Measurements from ENCODE around the gene SPECC1.
"Not testable (repeated sequence)": the region's sequence is repeated elsewhere in the genome, so short reads cannot be mapped to it uniquely, and the experiment has no call there.

Gene SPECC1

DNA sequence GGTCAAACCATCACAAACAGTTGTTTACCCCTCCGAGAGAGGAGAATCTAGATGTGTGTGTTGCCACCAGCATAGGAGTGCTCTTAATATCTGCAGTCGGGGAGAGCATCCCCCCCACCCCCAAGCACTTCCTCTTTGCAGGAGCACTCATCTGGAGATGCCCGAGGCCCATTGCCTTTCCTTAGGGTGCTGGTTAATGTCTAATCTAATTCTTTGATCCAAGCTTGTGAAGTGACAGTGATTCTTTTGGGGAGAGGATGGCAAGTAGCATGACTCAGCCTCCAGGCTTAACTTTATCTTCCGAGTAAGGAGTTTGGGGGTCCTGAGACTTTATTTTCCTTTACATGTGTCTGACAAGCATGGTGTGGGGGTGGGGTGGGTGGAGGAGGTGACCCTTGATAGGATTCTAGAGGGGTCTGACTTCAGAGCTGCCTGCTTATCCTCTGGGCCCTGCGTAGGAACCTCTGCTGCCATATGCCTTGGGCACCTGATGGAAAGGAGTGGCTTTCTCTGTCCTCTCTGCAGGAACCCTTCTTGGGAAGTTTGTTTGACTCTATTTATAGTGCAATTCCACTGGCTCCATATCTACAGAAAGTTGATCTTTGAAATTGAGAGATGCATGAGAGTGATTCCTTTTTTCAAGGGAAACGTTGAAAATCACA lies 207.1 kb downstream of the SPECC1 start:
- DNase-seq, result no peak

GRCh38 chr17:20216853-20217252 lies 207.7 kb downstream of the SPECC1 start:
- no peak for DNase-seq

DNA sequence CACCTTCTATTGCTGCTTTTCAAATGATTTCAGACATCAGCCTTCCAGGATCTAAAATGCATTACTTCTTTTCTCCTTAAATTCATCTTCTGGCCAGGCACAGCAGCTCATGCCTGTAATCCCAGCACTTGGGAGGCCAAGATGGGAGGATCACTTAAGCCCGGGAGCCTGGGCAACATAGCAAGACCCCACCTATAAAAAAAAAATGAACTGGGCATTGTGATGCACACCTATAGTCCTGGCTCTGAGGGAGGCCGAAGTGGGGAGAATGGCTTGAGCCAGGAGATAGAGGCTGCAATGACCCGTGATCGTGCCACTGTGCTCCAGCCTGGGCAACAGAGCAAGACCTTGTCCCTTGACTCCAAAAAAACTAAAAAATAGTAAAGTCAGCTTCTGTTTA lies 208.5 kb downstream of the SPECC1 start:
- no peak for DNase-seq

- DNase-seq, result no peak
Measured at GRCh38 chr17:20218272-20218671, 209.1 kb downstream of the SPECC1 start.

GRCh38 chr17:20223808-20224328 lies 214.7 kb downstream of the SPECC1 start:
- no peak for DNase-seq

DNA sequence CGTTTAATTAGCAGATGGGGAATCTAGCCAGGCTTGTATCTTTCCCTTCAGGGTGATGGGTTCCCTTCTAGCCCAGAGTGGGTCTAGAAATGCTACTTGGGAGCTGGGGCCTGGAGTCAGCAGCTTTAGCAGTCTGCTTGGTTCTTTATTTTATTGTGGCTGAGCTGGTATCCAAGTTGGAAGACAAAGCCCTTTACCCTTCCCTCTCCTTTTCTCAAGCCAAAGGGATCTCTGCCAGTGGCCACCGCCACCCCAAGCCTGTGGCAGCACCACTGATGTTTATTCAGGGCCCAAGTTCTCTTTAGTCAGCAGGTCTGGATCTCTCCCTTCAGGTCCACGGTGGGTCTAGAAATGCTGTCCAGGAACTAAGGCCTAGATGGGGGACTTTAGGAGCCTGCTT lies 215.2 kb downstream of the SPECC1 start:
- DNase-seq, result no peak

- no peak for DNase-seq
Measured at GRCh38 chr17:20225162-20226115, 216.3 kb downstream of the SPECC1 start.

DNA sequence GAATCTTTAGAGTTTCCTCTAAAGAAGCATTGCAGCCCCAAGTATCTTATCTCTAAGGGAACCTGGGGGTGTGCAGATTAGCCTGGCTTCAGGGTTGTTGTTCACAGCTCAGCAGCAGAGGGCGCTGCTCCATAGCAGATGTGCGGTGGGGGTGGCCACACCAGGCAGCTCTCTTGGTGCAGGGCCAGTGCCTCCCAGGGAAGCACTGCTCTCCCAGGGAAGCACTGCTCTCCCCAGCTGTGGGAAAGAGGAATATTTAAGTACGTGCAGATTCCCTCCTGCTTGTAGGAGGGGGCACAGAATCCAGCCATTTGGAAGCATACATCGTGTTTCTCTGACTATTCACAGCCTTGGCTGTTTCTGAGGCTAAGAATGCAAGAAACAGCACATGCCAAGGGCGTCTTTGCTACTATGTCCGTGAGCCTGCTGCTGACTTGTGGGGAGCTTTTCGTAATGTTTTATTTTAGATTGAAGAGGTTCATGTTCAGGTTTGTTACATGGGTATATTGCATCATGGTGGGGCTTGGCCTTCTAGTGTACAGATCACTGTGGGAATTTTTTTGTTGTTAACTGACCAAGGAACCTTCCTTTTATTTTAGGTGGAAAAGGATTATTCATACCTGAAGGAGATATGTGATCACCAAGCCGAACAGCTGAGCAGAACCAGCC lies 217.8 kb downstream of the SPECC1 start:
- peak; percentile 76 to 79 for DNase-seq

GRCh38 chr17:20227720-20228370 lies 218.7 kb downstream of the SPECC1 start:
- DNase-seq, result peak; percentile 63 to 71

DNA sequence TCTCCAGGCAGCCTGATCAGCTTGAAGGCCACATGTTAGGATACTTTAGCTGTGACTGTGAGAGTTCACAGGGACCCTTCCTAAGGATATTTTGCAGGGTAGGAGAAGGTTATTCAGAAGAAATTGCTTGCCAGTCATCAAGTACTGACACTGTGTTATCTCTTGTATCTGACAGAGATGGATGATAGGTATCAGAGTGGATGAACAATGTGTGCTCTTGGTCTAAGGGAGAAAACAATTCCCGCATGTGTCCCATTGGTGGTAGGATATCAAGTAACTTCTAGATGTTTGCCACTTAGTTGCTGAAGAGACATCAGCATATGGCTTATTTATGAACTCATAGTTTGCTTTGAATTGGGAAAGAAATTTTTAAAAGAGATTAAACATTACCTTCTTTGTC lies 219.3 kb downstream of the SPECC1 start:
- no peak for DNase-seq

GRCh38 chr17:20228860-20229259 lies 219.7 kb downstream of the SPECC1 start:
- no peak for DNase-seq

DNA sequence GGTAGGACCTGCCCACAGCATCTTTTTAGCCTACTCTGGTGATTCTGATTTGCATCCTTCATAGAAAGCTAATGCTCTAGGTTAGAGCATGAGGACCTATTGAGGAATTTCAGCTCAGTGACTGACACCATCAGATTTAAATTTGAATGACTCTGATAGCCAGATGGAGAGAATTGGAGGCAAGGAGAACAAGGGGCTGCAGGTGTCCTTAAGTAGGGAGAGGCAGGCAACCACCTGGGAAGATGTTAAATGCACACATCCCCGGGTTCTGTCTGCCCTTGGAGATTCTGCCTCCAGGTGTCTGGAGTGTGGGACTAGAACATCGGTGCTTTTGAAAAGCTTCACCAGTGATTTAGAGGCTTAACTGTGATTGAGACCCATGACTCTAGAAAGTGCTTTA lies 221.8 kb downstream of the SPECC1 start:
- DNase-seq, result no peak

DNA sequence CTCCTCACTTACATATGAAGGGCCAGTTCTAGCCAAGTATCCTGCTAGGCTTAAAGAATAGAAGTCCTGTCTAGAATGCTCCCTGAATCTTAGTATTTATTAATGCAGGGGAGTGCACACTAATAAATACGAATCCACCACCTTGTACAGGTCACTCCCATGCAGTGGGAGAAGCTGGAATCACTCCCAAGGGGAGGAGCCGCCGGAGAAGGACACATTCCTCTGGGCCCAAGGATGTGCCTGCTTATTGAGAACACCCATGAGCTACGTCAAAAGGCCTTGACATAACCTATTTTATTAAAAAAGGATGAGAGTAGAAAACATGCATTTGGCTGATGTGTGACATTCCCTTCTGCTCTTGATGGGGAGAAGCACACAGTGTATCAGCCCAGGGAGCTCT lies 223.5 kb downstream of the SPECC1 start:
- DNase-seq, result no peak

GRCh38 chr17:20234276-20234675 lies 225.1 kb downstream of the SPECC1 start:
- no peak for DNase-seq

DNA sequence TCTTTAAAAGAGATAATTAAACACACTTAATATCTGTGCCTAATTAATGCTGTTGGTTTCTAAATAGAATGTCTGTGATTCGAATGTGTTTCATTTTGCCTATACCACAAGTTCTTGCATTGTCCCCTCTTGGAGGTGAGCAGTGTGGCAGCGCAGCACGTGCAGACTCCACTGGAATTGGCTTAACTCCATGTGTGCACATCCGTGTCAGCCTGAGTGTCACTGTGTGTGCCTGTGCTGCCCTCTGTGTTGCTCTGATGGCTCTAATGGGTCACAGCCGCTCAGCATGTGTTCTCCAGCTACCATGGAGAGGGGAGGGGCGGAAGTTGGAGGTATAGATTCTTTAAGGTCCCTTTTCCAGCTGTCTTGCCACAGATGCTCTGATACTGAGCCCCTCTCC lies 226.6 kb downstream of the SPECC1 start:
- no peak for DNase-seq

- DNase-seq, result no peak
Measured at GRCh38 chr17:20236578-20237227, 227.5 kb downstream of the SPECC1 start.

- DNase-seq, result not testable (repeated sequence)
Measured at GRCh38 chr17:20239776-20240175, 230.6 kb downstream of the SPECC1 start.

DNA sequence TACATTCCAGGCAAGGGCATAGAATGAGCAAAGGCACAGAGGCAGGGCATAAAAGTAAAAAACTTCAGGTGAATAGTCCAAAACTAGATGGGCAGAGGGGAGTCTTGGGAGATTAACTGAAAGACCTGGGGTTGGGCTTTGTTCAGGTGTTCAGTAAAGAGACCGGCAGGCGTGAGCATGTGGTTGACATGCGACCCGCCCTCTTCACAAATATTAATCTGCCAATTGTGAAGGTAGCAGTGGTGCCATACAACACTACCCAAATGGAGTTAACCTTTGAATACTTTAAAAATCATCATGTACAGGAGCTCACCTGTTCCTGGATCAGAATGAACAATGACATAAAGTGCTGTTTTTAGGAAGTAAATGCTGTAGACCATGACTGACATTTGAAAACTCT lies 232.7 kb downstream of the SPECC1 start:
- no peak for DNase-seq

DNA sequence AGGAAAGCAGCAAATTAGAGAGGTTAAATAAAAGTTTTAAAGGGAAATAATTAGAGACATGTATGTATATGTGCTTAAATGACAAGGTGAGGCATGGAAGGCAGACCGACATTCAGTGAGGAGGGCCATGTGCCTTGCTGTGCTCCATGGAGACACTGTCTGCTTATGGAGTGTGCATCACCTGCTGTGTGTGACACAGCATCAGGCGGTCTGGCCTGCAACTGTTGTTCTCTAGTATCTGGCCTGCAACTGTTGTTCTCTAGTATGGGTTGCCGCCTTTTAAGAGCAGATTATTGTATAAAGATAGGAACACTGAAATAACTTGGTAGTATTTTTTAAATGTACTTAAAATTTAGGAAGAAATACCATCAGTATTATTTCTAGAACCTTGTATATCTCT lies 233.1 kb downstream of the SPECC1 start:
- DNase-seq, result no peak

- DNase-seq, result no peak
Measured at GRCh38 chr17:20243524-20243923, 234.4 kb downstream of the SPECC1 start.

DNA sequence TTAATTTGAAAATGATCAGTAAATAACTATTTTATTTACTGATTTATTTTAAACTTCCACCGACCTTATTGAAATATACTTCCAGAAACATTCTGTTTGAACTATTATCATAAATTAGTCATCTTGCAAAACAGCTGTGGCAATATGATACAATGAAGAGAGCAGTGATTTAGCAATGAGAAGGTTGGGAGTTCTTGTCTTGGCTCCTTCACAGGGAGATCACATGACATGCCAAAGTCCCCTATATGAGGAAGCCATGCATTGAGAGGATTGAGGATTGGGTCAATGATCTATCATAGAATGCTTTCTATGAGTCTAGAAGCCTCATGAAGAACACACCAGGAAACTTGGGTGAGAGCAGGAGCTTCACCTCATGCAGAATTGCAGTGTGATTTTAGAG lies 235.5 kb downstream of the SPECC1 start:
- DNase-seq, result no peak

DNA sequence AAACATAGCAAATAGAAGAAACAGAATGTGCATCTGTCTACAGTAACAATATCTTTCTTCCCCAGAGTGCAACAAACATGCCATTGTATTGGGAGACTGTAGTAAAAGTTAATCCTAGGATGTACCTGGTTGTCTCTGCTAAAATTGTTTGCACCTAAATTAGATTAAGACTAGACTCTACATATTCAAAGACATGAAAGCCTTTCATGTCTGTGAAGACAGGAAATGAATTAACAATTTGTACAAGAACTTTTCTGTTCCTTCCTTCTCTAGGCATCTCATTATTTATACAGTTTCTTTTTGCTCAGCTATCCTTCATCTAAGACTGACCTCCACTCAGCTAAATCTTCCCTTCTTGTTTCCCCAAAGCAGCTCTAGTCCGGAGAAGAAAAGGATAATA lies 237.5 kb downstream of the SPECC1 start:
- DNase-seq, result no peak
